ENCODE results near the gene EFNA1. TPM values are rescaled to one million over a fixed set of nuclear protein-coding genes. Genes with fewer than 3 reads are reported as not detected.

EFNA1 gene
- total RNA-seq, 1 donor from 2014 or later: not detected

GRCh38 chr1:155093911-155094621, 33.6 kb upstream of the EFNA1 start:
- POLR2A ChIA-PET: interaction anchor here (2.1 kb wide), 1 partner anchor 73 kb away, joined by 6 read pairs; no protein-coding TSS in a partner anchor
- no peak for DNase-seq
- CTCF ChIA-PET: interaction anchor here (1.6 to 2.7 kb wide), 2 partner anchors 35 to 73 kb away, joined by 4 to 19 read pairs; no protein-coding TSS in a partner anchor
- Mint-ChIP-seq H3K27ac (no peak overlapping the region), H3K27me3 (peaks cover 8% of the 10 kb centered on the region), H3K9me3 (no peaks in the 10 kb centered on the region), H3K36me3 (ENCODE audit: low read depth) (no peaks in the 10 kb centered on the region), H3K4me1 (peaks cover 9% of the 10 kb centered on the region), H3K4me3 (no peak overlapping the region)
- no peak for ATAC-seq (ENCODE audit: low read depth)
- intact Hi-C loops (cut with micrococcal nuclease): loop anchor here (5.0 kb wide), 1 partner anchor 33 kb away; the partner anchor contains the start of gene EFNA1
- TF ChIP-seq, protein P1, sequence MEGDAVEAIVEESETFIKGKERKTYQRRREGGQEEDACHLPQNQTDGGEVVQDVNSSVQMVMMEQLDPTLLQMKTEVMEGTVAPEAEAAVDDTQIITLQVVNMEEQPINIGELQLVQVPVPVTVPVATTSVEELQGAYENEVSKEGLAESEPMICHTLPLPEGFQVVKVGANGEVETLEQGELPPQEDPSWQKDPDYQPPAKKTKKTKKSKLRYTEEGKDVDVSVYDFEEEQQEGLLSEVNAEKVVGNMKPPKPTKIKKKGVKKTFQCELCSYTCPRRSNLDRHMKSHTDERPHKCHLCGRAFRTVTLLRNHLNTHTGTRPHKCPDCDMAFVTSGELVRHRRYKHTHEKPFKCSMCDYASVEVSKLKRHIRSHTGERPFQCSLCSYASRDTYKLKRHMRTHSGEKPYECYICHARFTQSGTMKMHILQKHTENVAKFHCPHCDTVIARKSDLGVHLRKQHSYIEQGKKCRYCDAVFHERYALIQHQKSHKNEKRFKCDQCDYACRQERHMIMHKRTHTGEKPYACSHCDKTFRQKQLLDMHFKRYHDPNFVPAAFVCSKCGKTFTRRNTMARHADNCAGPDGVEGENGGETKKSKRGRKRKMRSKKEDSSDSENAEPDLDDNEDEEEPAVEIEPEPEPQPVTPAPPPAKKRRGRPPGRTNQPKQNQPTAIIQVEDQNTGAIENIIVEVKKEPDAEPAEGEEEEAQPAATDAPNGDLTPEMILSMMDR (IDR thresholded peaks at IDR 0.05): no peak

DNA sequence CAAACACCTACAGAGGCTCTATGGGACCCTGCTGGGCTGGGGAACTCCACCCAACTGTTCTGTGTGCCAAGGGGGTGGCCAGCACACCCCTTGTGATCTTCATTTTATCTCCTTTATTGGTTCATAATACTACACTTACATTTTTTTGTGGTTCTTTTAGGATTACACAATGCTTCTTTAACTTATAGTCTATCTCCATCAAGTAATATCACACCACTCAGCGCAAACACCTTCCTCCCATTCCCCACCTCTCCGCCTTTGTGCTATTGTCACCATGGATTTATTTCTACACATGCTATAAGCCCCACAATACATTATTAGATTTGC, 33.1 kb upstream of the EFNA1 start:
- TF ChIP-seq, protein P1 (IDR thresholded peaks at IDR 0.05): no peak
- POLR2A ChIA-PET: interaction anchor here (2.1 kb wide), 1 partner anchor 72 kb away, joined by 6 read pairs; no protein-coding TSS in a partner anchor
- intact Hi-C loops (cut with micrococcal nuclease): loop anchor here (5.0 kb wide), 1 partner anchor 33 kb away; the partner anchor contains the start of gene EFNA1
- Mint-ChIP-seq H3K36me3 (ENCODE audit: low read depth) (no peaks in the 10 kb centered on the region), H3K27ac (no peak overlapping the region), H3K27me3 (peaks cover 8% of the 10 kb centered on the region), H3K9me3 (no peaks in the 10 kb centered on the region), H3K4me3 (no peak overlapping the region), H3K4me1 (peaks cover 9% of the 10 kb centered on the region)
- CTCF ChIA-PET: interaction anchor here (1.5 to 2.7 kb wide), 3 partner anchors 34 to 76 kb away, joined by 3 to 19 read pairs (median 4); no protein-coding TSS in a partner anchor
- DNase-seq (no peak), ATAC-seq (ENCODE audit: low read depth) (no peak)

- ChIA-PET POLR2A (interaction anchor here (0.5 to 1.0 kb wide), 2 partner anchors 65 to 67 kb away, joined by 4 read pairs; no protein-coding TSS in a partner anchor), CTCF (interaction anchor here (1.1 to 1.8 kb wide), 3 partner anchors 8 to 68 kb away, joined by 4 to 5 read pairs (median 4); no protein-coding TSS in a partner anchor)
- TF ChIP-seq, protein P1 (IDR thresholded peaks at IDR 0.05): no peak
- intact Hi-C loops (cut with micrococcal nuclease): no loop called here
- ATAC-seq (ENCODE audit: low read depth): no peak
- H3K36me3 Mint-ChIP-seq (ENCODE audit: low read depth): no peaks in the 10 kb centered on the region
- no peak overlapping the region for H3K27ac Mint-ChIP-seq
- peaks cover 6% of the 10 kb centered on the region for H3K27me3 Mint-ChIP-seq
- H3K4me1 Mint-ChIP-seq: peaks cover 2% of the 10 kb centered on the region
- no peak overlapping the region for H3K4me3 Mint-ChIP-seq
- DNase-seq: no peak
- no peaks in the 10 kb centered on the region for H3K9me3 Mint-ChIP-seq
Observed at GRCh38 chr1:155099331-155099730, 28.3 kb upstream of the EFNA1 start.

DNA sequence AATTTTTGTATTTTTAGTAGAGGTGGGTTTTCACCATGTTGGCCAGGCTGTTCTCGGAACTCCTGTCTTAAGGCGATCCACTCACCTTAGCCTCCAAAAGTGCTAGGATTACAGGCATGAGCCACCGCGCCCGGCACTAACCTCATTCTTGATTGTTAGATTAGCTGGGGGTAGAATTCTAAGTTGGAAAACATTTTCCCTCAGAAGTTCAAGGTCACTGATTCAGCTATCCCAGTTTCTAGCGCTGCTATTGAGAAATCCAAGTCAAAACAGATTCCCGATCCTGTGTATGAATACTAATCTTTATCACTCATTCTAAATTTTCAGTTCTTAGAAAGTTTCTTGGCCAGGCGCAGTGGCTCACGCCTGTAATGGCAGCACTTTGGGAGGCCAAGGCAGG, 24.4 kb upstream of the EFNA1 start:
- TF ChIP-seq, protein P1 (IDR thresholded peaks at IDR 0.05): no peak
- Mint-ChIP-seq H3K36me3 (ENCODE audit: low read depth) (no peaks in the 10 kb centered on the region), H3K27me3 (peaks cover 2% of the 10 kb centered on the region), H3K4me1 (no peaks in the 10 kb centered on the region), H3K9me3 (no peaks in the 10 kb centered on the region), H3K4me3 (no peak overlapping the region), H3K27ac (no peak overlapping the region)
- ChIA-PET CTCF (no interaction called here), POLR2A (no interaction called here)
- intact Hi-C loops (cut with micrococcal nuclease): no loop called here
- ATAC-seq (ENCODE audit: low read depth) (no peak), DNase-seq (no peak)
